ENCODE measurements around the gene BTNL9.

DNA sequence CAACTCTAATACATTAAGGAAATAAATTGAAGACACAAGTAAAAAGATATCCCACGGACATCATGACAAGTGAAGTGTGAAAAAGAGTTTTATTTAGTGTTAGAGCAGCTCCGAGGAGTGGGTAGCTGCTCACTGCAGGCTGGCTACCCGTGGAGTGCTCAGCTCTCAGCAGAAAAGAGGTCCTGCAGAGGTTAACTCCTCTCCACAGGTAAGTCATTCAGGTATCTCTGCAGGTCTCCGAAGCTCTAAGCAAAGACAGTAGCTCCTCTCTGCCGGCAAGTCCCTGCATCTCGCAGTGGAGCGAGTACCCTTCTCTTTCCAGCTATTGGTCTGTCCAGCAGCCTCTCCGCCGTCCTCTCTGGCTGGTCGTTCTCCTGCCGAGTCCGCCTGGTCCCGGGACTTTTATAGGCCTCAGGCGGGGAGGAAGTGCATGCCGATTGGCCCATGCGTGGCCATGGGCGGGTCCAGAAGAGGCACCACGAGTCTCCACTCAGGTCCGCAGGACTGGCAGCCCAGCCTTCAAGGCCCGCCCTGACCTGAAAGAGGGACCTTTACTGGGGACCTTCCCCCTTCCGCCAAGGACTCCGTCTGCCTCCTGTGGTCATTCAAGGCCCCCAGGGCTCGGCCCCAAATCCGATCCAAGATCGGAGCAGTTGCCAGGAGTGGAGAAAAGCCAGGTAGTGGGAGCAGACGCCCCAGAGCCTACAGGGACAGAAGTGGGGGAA, 29.9 kb downstream of the BTNL9 start:
- TF ChIP-seq, protein P1, sequence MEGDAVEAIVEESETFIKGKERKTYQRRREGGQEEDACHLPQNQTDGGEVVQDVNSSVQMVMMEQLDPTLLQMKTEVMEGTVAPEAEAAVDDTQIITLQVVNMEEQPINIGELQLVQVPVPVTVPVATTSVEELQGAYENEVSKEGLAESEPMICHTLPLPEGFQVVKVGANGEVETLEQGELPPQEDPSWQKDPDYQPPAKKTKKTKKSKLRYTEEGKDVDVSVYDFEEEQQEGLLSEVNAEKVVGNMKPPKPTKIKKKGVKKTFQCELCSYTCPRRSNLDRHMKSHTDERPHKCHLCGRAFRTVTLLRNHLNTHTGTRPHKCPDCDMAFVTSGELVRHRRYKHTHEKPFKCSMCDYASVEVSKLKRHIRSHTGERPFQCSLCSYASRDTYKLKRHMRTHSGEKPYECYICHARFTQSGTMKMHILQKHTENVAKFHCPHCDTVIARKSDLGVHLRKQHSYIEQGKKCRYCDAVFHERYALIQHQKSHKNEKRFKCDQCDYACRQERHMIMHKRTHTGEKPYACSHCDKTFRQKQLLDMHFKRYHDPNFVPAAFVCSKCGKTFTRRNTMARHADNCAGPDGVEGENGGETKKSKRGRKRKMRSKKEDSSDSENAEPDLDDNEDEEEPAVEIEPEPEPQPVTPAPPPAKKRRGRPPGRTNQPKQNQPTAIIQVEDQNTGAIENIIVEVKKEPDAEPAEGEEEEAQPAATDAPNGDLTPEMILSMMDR (optimal IDR thresholded peaks at IDR 0.05 in 1 of 3, IDR thresholded peaks at IDR 0.05 in 1 of 3, conservative IDR thresholded peaks at IDR 0.05 in 1 of 3; ENCODE audit: extremely low read depth in 1 of 3, insufficient read depth in 2 of 3, low read length in 3 of 3) = no peak
- no peak for TF ChIP-seq EZH2 (IDR thresholded peaks at IDR 0.05; ENCODE audit: low read length)
